ENCODE data around the gene C1RL. TPM values are rescaled to one million over a fixed set of nuclear protein-coding genes. Genes with fewer than 3 reads are reported as not detected.

Gene C1RL
- total RNA-seq, 2 experiments from 2014 or later: 12.2 to 14.1 TPM

- no peak overlapping the region for H3K27ac ChIP-seq (ENCODE audit: low read depth in 1 of 2, low read length in 2 of 2)
- H3K9me3 ChIP-seq (ENCODE audit: control insufficient read depth in 1 of 2, insufficient read depth in 1 of 2, low read length in 2 of 2): no peaks in the 10 kb centered on the region
- H3K27me3 ChIP-seq (ENCODE audit: control insufficient read depth in 1 of 2, insufficient read depth in 2 of 2, low read length in 2 of 2): no peaks in the 10 kb centered on the region
- ChIA-PET POLR2A (no interaction called here), CTCF (no interaction called here)
- Mint-ChIP-seq H3K4me1 (ENCODE audit: low read depth) (peaks cover 18% of the 10 kb centered on the region), H3K9me3 (no peaks in the 10 kb centered on the region), H3K36me3 (ENCODE audit: low read depth) (peaks cover 42% of the 10 kb centered on the region), H3K27me3 (no peaks in the 10 kb centered on the region), H3K4me3 (no peak overlapping the region), H3K27ac (no peak overlapping the region)
- no peak overlapping the region for H3K4me3 ChIP-seq (ENCODE audit: low read length)
- ATAC-seq (ENCODE audit: poor library complexity): no peak
- no peak for DNase-seq
- intact Hi-C loops (cut with DNase I, micrococcal nuclease): loop anchor here in 1 of 2 experiments (5.0 kb wide), 1 partner anchor 77 kb away; no protein-coding TSS in a partner anchor
- TF ChIP-seq CTCF (IDR thresholded peaks at IDR 0.05): no peak
- H3K4me1 ChIP-seq (ENCODE audit: insufficient read depth, low read length): peaks cover 5% of the 10 kb centered on the region
- H3K36me3 ChIP-seq (ENCODE audit: insufficient read depth, low read length): peaks cover 37% of the 10 kb centered on the region
Measured at GRCh38 chr12:7099290-7099996, 9.6 kb downstream of the C1RL start.

GRCh38 chr12:7096979-7097378, 12.0 kb downstream of the C1RL start:
- Histone ChIP-seq H3K9me3 (ENCODE audit: control insufficient read depth in 1 of 2, insufficient read depth in 1 of 2, low read length in 2 of 2) (no peaks in the 10 kb centered on the region), H3K36me3 (ENCODE audit: insufficient read depth, low read length) (peaks cover 22% of the 10 kb centered on the region), H3K27ac (ENCODE audit: low read depth in 1 of 2, low read length in 2 of 2) (no peak overlapping the region), H3K27me3 (ENCODE audit: control insufficient read depth in 1 of 2, insufficient read depth in 2 of 2, low read length in 2 of 2) (no peaks in the 10 kb centered on the region), H3K4me1 (ENCODE audit: insufficient read depth, low read length) (peaks cover 9% of the 10 kb centered on the region), H3K4me3 (ENCODE audit: low read length) (no peak overlapping the region)
- DNase-seq (no peak), ATAC-seq (ENCODE audit: poor library complexity) (no peak)
- Mint-ChIP-seq H3K9me3 (no peaks in the 10 kb centered on the region), H3K4me1 (ENCODE audit: low read depth) (peaks cover 8% of the 10 kb centered on the region), H3K4me3 (no peak overlapping the region), H3K36me3 (ENCODE audit: low read depth) (peaks cover 22% of the 10 kb centered on the region), H3K27ac (no peak overlapping the region), H3K27me3 (no peaks in the 10 kb centered on the region)
- POLR2A ChIA-PET: no interaction called here
- TF ChIP-seq CTCF (IDR thresholded peaks at IDR 0.05): no peak
- CTCF ChIA-PET: no interaction called here
- intact Hi-C loops (cut with DNase I, micrococcal nuclease): loop anchor here in 1 of 2 experiments (5.0 kb wide), 1 partner anchor 75 kb away; no protein-coding TSS in a partner anchor

- H3K27me3 ChIP-seq (ENCODE audit: control insufficient read depth in 1 of 2, insufficient read depth in 2 of 2, low read length in 2 of 2): no peaks in the 10 kb centered on the region
- H3K36me3 Mint-ChIP-seq (ENCODE audit: low read depth): peaks cover 15% of the 10 kb centered on the region
- intact Hi-C loops (cut with DNase I, micrococcal nuclease): loop anchor here in 1 of 2 experiments (5.0 kb wide), 1 partner anchor 74 kb away; no protein-coding TSS in a partner anchor
- no peaks in the 10 kb centered on the region for H3K27me3 Mint-ChIP-seq
- ChIA-PET CTCF (interaction anchor here (0.8 kb wide), 1 partner anchor 13 kb away, joined by 4 read pairs; the partner anchor contains the start of gene C1RL), POLR2A (no interaction called here)
- H3K9me3 Mint-ChIP-seq: no peaks in the 10 kb centered on the region
- H3K36me3 ChIP-seq (ENCODE audit: insufficient read depth, low read length): peaks cover 15% of the 10 kb centered on the region
- no peak overlapping the region for H3K27ac ChIP-seq (ENCODE audit: low read depth in 1 of 2, low read length in 2 of 2)
- no peak for DNase-seq
- H3K27ac Mint-ChIP-seq: no peak overlapping the region
- no peak for TF ChIP-seq CTCF (IDR thresholded peaks at IDR 0.05)
- peaks cover 13% of the 10 kb centered on the region for H3K4me1 ChIP-seq (ENCODE audit: insufficient read depth, low read length)
- H3K9me3 ChIP-seq (ENCODE audit: control insufficient read depth in 1 of 2, insufficient read depth in 1 of 2, low read length in 2 of 2): no peaks in the 10 kb centered on the region
- no peak for ATAC-seq (ENCODE audit: poor library complexity)
- H3K4me3 ChIP-seq (ENCODE audit: low read length): no peak overlapping the region
- H3K4me1 Mint-ChIP-seq (ENCODE audit: low read depth): peaks cover 8% of the 10 kb centered on the region
- H3K4me3 Mint-ChIP-seq: no peak overlapping the region
Measured at GRCh38 chr12:7096006-7096932, 12.7 kb downstream of the C1RL start.
